DOHH2 (cell line): ENCODE results near the gene AGAP2.
A peak's percentile ranks its signal among the peaks of the same experiment; 100 is the strongest.

ENCODE experiments used
- H3F3A ChIP-seq: fragments of 200-600 bp; sonication (generic), shearing (Covaris generic); 2 replicates; pipeline ENCODE4 v1.6.0; 2016; ENCODE audit warnings: antibody characterized with exemption, mild to moderate bottlenecking; ENCODE audit not compliant: control insufficient read depth, insufficient read depth
- H3K27ac ChIP-seq: fragments of 200-600 bp; sonication (generic); 2 replicates; pipeline ENCODE4 v1.5.1; 2014; ENCODE audit warnings: low read depth, mild to moderate bottlenecking, low read length, moderate library complexity
- H3K27me3 ChIP-seq: fragments of 200-600 bp; sonication (generic); 2 replicates; pipeline ENCODE4 v1.6.1; 2014; ENCODE audit warnings: mild to moderate bottlenecking, low read length, mixed read lengths; ENCODE audit not compliant: control insufficient read depth
- H3K36me3 ChIP-seq: fragments of 200-600 bp; sonication (generic); 2 replicates; pipeline ENCODE4 v1.6.1; 2014; ENCODE audit warnings: mild to moderate bottlenecking, low read length, moderate library complexity, mixed read lengths; ENCODE audit not compliant: control insufficient read depth
- H3K4me1 ChIP-seq: fragments of 200-600 bp; sonication (generic); 2 replicates; pipeline ENCODE4 v1.6.1; 2014; ENCODE audit warnings: mild to moderate bottlenecking, low read length, mixed read lengths; ENCODE audit not compliant: control insufficient read depth
- H3K4me2 ChIP-seq: fragments of 200-600 bp; sonication (generic); 2 replicates; pipeline ENCODE4 v1.6.0; 2014; ENCODE audit warnings: mild to moderate bottlenecking, low read length, moderate library complexity
- H3K4me3 ChIP-seq: fragments of 200-600 bp; sonication (generic); 2 replicates; pipeline ENCODE4 v1.5.1; 2014; ENCODE audit warnings: mild to moderate bottlenecking, low read length, mixed read lengths
- H3K79me2 ChIP-seq: fragments of 200-600 bp; sonication (generic); 2 replicates; pipeline ENCODE4 v1.6.1; 2014; ENCODE audit warnings: mild to moderate bottlenecking, low read length, mixed read lengths; ENCODE audit not compliant: control insufficient read depth
- H3K9me2 ChIP-seq: fragments of 200-600 bp; sonication (generic); replicated peaks from 2 replicates; pipeline ENCODE4 v1.6.1; 2014; ENCODE audit warnings: mild to moderate bottlenecking, low read length, mixed read lengths; ENCODE audit not compliant: control insufficient read depth
- H3K9me3 ChIP-seq: fragments of 200-600 bp; sonication (generic); 2 replicates; pipeline ENCODE4 v1.6.1; 2014; ENCODE audit warnings: antibody characterized with exemption, low read length, mixed read lengths; ENCODE audit not compliant: control insufficient read depth, insufficient read depth
- H4K20me1 ChIP-seq: fragments of 200-600 bp; sonication (generic); 2 replicates; pipeline ENCODE4 v1.6.0; 2014; ENCODE audit warnings: low read depth, mild to moderate bottlenecking, antibody characterized with exemption, low read length, moderate library complexity; ENCODE audit not compliant: control insufficient read depth, insufficient read depth
- EZH2phosphoT487 ChIP-seq: fragments of 200-600 bp; sonication (generic); IDR thresholded peaks from 2 replicates; pipeline ENCODE4 v1.6.1; 2017; ENCODE audit warnings: borderline replicate concordance, mild to moderate bottlenecking, antibody characterized with exemption, low read length, moderate library complexity, mixed read lengths
- TF ChIP-seq, protein P1 (sequence below): fragments of 200-600 bp; sonication (generic); IDR thresholded peaks from one replicate; pipeline ENCODE4 v1.5.1; 2014; ENCODE audit warnings: antibody characterized with exemption, mild to moderate bottlenecking, low read depth, low read length; ENCODE audit not compliant: poor library complexity, severe bottlenecking

The AGAP2 gene

DNA sequence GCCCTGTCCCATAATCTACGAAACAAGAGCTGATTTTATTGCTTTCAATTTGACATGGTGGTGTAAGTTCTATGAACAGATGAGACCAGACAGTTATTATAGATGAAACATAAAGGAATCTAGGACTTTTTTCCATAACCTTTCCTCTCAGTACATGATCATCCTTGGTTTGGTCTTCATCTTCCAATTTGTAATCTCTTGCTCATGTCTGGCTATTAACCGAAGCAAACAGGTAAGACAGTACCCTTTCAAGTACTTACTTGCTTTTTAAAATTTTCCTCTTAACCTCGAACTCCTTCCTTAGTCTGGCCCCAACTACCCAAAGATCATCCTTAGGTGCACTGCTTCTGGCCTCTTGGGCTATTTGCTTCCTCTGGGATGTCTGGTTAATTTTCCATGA lies 7.5 kb upstream of the AGAP2 start:
- TF ChIP-seq, protein P1, sequence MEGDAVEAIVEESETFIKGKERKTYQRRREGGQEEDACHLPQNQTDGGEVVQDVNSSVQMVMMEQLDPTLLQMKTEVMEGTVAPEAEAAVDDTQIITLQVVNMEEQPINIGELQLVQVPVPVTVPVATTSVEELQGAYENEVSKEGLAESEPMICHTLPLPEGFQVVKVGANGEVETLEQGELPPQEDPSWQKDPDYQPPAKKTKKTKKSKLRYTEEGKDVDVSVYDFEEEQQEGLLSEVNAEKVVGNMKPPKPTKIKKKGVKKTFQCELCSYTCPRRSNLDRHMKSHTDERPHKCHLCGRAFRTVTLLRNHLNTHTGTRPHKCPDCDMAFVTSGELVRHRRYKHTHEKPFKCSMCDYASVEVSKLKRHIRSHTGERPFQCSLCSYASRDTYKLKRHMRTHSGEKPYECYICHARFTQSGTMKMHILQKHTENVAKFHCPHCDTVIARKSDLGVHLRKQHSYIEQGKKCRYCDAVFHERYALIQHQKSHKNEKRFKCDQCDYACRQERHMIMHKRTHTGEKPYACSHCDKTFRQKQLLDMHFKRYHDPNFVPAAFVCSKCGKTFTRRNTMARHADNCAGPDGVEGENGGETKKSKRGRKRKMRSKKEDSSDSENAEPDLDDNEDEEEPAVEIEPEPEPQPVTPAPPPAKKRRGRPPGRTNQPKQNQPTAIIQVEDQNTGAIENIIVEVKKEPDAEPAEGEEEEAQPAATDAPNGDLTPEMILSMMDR: no peak
- TF ChIP-seq EZH2phosphoT487: no peak
- peaks cover 41% of the 10 kb centered on the region for H3K79me2 ChIP-seq
- no peaks in the 10 kb centered on the region; the same call in 1 of the 2 replicates for H4K20me1 ChIP-seq
- peaks cover 55% of the 10 kb centered on the region for H3K4me1 ChIP-seq
- H3K36me3 ChIP-seq: peaks cover 57% of the 10 kb centered on the region
- H3K4me3 ChIP-seq: peak overlapping the region; percentile 93
- H3F3A ChIP-seq: peaks cover 29% of the 10 kb centered on the region
- no peak overlapping the region for H3K27ac ChIP-seq
- peak overlapping the region; percentile 77 for H3K4me2 ChIP-seq
- H3K27me3 ChIP-seq: no peaks in the 10 kb centered on the region
- no peaks in the 10 kb centered on the region for H3K9me2 ChIP-seq
- no peaks in the 10 kb centered on the region for H3K9me3 ChIP-seq

DNA sequence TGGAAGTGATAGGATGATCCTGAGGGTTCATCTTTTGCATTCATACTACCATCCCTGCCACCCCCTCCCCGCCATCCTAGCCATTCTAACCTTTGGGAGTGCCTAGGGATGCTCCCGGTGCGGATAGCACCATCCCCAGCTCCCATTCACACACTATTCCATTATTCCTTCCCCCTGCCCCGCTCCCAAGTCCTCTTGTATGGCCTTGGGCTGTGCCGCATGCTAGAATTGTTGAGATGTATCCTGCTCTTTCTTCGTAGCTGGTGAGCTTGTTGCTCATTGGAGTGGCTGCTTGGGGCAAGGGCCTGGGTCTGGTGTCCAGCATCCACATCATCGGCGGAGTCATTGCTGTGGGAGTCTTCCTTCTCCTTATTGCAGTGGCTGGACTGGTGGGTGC lies 6.9 kb upstream of the AGAP2 start:
- TF ChIP-seq, protein P1: no peak
- TF ChIP-seq EZH2phosphoT487: no peak
- no peaks in the 10 kb centered on the region for H3K9me2 ChIP-seq
- peaks cover 29% of the 10 kb centered on the region for H3F3A ChIP-seq
- H3K79me2 ChIP-seq: peaks cover 41% of the 10 kb centered on the region
- peaks cover 55% of the 10 kb centered on the region for H3K4me1 ChIP-seq
- H3K4me3 ChIP-seq: peak overlapping the region; percentile 93
- no peaks in the 10 kb centered on the region for H3K9me3 ChIP-seq
- peak overlapping the region; percentile 56 for H3K27ac ChIP-seq
- H4K20me1 ChIP-seq: no peaks in the 10 kb centered on the region
- H3K36me3 ChIP-seq: peaks cover 52% of the 10 kb centered on the region
- H3K27me3 ChIP-seq: no peaks in the 10 kb centered on the region
- peak overlapping the region; percentile 77 for H3K4me2 ChIP-seq

DNA sequence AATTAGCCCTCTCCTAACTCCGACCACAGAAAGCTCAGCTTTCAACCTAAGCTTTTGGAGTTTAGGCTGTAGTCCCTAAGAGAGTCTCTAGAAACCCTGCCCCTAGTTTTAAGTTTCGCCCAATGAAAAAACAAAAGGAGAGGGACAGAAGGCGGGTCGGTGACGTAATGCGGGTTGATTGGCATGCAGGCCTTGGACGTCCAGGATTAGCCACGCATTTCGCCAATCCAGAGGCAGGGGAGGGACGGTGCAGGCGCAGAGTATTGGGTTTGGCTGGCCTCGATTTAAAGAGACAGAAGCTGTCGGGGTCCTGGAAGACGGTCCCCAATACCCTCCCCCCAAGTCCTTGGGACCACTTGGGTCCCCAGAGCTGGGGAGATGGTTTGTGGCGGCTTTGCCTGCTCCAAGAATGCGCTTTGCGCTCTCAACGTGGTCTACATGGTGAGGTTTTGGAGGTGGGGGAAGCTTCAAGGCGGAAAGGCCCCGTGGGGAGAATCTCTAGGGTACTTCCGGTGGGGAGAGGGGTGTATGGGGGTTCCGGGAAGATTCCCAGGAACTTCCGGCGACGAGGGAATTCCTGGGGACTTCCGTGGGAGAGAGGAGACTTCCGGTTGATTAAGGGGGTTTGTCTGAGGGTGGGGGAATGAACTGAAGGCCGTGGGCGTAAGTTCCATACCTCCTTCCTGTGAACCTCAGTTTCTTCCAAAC lies 6.4 kb upstream of the AGAP2 start, which contains the start of gene TSPAN31:
Gene TSPAN31, plus strand, starts transcription at position 263 of the 708 bp plus-strand sequence. Its CDS starts 116 bp downstream, at position 379.
- peaks cover 57% of the 10 kb centered on the region for H3K4me1 ChIP-seq
- H3K4me3 ChIP-seq: peak within 1 kb of the TSS; percentile 93
- H3K9me3 ChIP-seq: no peaks in the 10 kb centered on the region
- no peaks in the 10 kb centered on the region for H3K27me3 ChIP-seq
- no peaks in the 10 kb centered on the region for H4K20me1 ChIP-seq
- H3F3A ChIP-seq: peaks cover 29% of the 10 kb centered on the region
- TF ChIP-seq, protein P1: no peak
- TF ChIP-seq EZH2phosphoT487: no peak
- H3K4me2 ChIP-seq: peak within 1 kb of the TSS; percentile 77
- H3K27ac ChIP-seq: peak within 1 kb of the TSS; percentile 56
- no peaks in the 10 kb centered on the region for H3K9me2 ChIP-seq
- H3K79me2 ChIP-seq: peaks cover 41% of the 10 kb centered on the region
- peaks cover 47% of the 10 kb centered on the region for H3K36me3 ChIP-seq
